ENCODE measurements around the gene TMEM272.

TMEM272 gene

DNA sequence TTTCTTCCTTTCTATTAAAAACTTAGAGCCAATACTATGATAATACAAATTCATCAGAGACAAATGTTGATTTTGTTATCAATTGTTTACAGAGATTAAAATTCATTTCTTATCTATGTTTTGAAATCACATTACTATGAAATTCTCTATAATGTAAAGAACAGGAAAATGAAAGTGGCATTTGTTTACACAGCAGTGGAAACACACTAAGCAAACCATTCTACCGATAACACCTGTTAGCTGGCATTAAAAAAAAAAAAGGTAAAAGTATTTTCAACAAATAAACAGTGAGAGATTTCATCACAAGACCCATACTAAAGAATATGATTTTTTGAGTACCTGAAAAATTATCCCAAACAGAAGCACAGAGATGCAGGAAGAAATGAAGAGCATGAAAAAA, 12.0 kb upstream of the TMEM272 start:
- Histone ChIP-seq H3K36me3 (ENCODE audit: control insufficient read depth in 4 of 4, insufficient read depth in 4 of 4, low read length in 3 of 4) (no peaks in the 10 kb centered on the region), H3K27me3 (replicated peaks in 2 of 5; ENCODE audit: control insufficient read depth in 4 of 5, insufficient read depth in 5 of 5, low read length in 4 of 5) (no peaks in the 10 kb centered on the region), H3K4me3 (ENCODE audit: control insufficient read depth in 1 of 7, extremely low read depth in 1 of 7, insufficient read depth in 4 of 7, low read depth in 2 of 7, low read length in 6 of 7) (no peak overlapping the region), H3K4me1 (ENCODE audit: control extremely low read depth in 1 of 4, control insufficient read depth in 4 of 4, insufficient read depth in 4 of 4, low read length in 3 of 4) (peaks cover 0 to 9% (median 0%) of the 10 kb centered on the region in 4 experiments), H3K9me3 (ENCODE audit: control extremely low read depth in 1 of 5, control insufficient read depth in 4 of 5, insufficient read depth in 2 of 5, low read depth in 1 of 5, low read length in 4 of 5) (no peaks in the 10 kb centered on the region), H3K27ac (ENCODE audit: insufficient read depth in 1 of 2, low read depth in 1 of 2, low read length in 2 of 2, poor library complexity in 1 of 2, severe bottlenecking in 2 of 2) (no peak overlapping the region)
- WGBS (ENCODE audit: insufficient coverage) = no CpG with 5 or more reads among the region's 1 CpG
- ChIA-PET CTCF (no interaction called here), POLR2A (no interaction called here)
- no peak for DNase-seq

DNA sequence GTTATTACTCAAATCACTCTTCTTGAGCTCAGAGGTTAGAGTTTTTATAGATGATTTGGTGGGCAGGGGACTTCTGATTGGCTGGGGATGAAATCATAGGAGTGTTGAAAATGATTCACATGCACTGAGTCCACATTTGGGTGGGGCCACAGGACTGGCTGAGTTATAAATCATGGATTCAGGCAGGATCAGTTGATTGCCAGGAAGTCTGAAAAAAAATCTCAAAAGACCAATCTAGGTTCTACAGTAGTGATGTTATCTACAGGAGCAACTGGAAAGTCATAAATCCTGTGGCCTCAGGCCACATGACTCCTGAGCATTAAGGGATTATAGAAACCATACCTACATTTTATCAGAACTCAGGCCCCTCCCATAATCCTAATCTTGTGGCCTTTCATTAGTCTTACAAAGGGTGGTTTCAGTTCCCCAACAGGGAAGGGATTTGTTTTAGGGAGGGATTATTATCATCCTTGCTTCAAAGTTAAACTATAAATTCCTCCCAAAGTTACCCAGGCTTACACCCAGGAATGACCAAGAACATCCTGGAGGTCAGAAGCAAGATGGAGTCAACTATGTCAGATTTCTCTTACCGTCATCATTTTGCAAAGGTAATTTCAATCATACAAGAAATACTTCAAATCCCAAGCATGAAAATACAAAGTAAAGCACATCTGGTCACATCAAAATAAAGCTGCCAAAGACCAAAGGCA, 11.2 kb upstream of the TMEM272 start:
- H3K27ac ChIP-seq (ENCODE audit: insufficient read depth in 1 of 2, low read depth in 1 of 2, low read length in 2 of 2, poor library complexity in 1 of 2, severe bottlenecking in 2 of 2) = no peak overlapping the region
- H3K36me3 ChIP-seq (ENCODE audit: control insufficient read depth in 4 of 4, insufficient read depth in 4 of 4, low read length in 3 of 4) = no peaks in the 10 kb centered on the region
- no peaks in the 10 kb centered on the region for H3K9me3 ChIP-seq (ENCODE audit: control extremely low read depth in 1 of 5, control insufficient read depth in 4 of 5, insufficient read depth in 2 of 5, low read depth in 1 of 5, low read length in 4 of 5)
- DNase-seq = no peak
- H3K27me3 ChIP-seq (replicated peaks in 2 of 5; ENCODE audit: control insufficient read depth in 4 of 5, insufficient read depth in 5 of 5, low read length in 4 of 5) = no peaks in the 10 kb centered on the region
- POLR2A ChIA-PET = no interaction called here
- peaks cover 0 to 9% (median 0%) of the 10 kb centered on the region in 4 experiments for H3K4me1 ChIP-seq (ENCODE audit: control extremely low read depth in 1 of 4, control insufficient read depth in 4 of 4, insufficient read depth in 4 of 4, low read length in 3 of 4)
- CTCF ChIA-PET = interaction anchor here (1.4 kb wide), 1 partner anchor 10 kb away, joined by 3 read pairs; no protein-coding TSS in a partner anchor
- no peak overlapping the region for H3K4me3 ChIP-seq (ENCODE audit: control insufficient read depth in 1 of 7, extremely low read depth in 1 of 7, insufficient read depth in 4 of 7, low read depth in 2 of 7, low read length in 6 of 7)
- 83% methylated on average over 1 of the region's 1 CpG for WGBS (ENCODE audit: insufficient coverage)

- Histone ChIP-seq H3K36me3 (ENCODE audit: control insufficient read depth in 4 of 4, insufficient read depth in 4 of 4, low read length in 3 of 4) (no peaks in the 10 kb centered on the region), H3K27ac (ENCODE audit: insufficient read depth in 1 of 2, low read depth in 1 of 2, low read length in 2 of 2, poor library complexity in 1 of 2, severe bottlenecking in 2 of 2) (no peak overlapping the region), H3K27me3 (replicated peaks in 2 of 5; ENCODE audit: control insufficient read depth in 4 of 5, insufficient read depth in 5 of 5, low read length in 4 of 5) (no peaks in the 10 kb centered on the region), H3K4me1 (ENCODE audit: control extremely low read depth in 1 of 4, control insufficient read depth in 4 of 4, insufficient read depth in 4 of 4, low read length in 3 of 4) (peaks cover 0 to 7% (median 5%) of the 10 kb centered on the region in 4 experiments), H3K9me3 (ENCODE audit: control extremely low read depth in 1 of 5, control insufficient read depth in 4 of 5, insufficient read depth in 2 of 5, low read depth in 1 of 5, low read length in 4 of 5) (no peaks in the 10 kb centered on the region), H3K4me3 (ENCODE audit: control insufficient read depth in 1 of 7, extremely low read depth in 1 of 7, insufficient read depth in 4 of 7, low read depth in 2 of 7, low read length in 6 of 7) (no peak overlapping the region)
- CTCF ChIA-PET = interaction anchor here (0.6 to 6.0 kb wide), 11 partner anchors 12 to 415 kb away, joined by 3 to 44 read pairs (median 3); partner anchors contain the start of gene CCDC70
- WGBS (ENCODE audit: insufficient coverage) = 65% methylated on average over 20 of the region's 21 CpGs
- DNase-seq = peak in 2 of 3 donors; percentile 48 to 50
- POLR2A ChIA-PET = no interaction called here
Measured at GRCh38 chr13:51849145-51850101, 4.4 kb upstream of the TMEM272 start.

DNA sequence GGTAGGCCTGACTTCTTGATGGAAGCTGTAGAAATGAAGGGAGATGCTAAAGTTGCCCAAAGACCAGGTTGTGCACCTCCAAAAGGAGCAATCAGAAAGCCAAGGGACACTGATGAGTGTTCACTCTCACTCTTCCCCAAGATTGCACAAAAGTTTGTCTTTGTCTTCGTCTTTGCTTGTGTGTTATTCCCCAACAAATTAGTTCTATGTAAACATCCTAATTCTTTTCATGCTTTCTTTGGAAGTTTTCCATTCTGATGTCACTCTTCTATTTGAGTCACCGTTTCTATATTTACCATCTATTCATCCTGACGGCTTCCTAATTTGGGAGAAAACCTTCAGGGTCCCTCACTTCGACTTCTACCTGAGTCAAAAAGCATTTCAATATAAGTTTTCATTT, 3.7 kb upstream of the TMEM272 start:
- no peak overlapping the region for H3K27ac ChIP-seq (ENCODE audit: insufficient read depth in 1 of 2, low read depth in 1 of 2, low read length in 2 of 2, poor library complexity in 1 of 2, severe bottlenecking in 2 of 2)
- CTCF ChIA-PET = interaction anchor here (0.6 to 6.0 kb wide), 9 partner anchors 11 to 47 kb away, joined by 3 to 44 read pairs (median 4); partner anchors contain the start of gene CCDC70
- H3K4me1 ChIP-seq (ENCODE audit: control extremely low read depth in 1 of 4, control insufficient read depth in 4 of 4, insufficient read depth in 4 of 4, low read length in 3 of 4) = peaks cover 0 to 7% (median 5%) of the 10 kb centered on the region in 4 experiments
- POLR2A ChIA-PET = no interaction called here
- WGBS (ENCODE audit: insufficient coverage) = 98% methylated on average over 4 of the region's 4 CpGs
- H3K27me3 ChIP-seq (replicated peaks in 2 of 5; ENCODE audit: control insufficient read depth in 4 of 5, insufficient read depth in 5 of 5, low read length in 4 of 5) = no peaks in the 10 kb centered on the region
- DNase-seq = no peak
- no peaks in the 10 kb centered on the region for H3K36me3 ChIP-seq (ENCODE audit: control insufficient read depth in 4 of 4, insufficient read depth in 4 of 4, low read length in 3 of 4)
- no peaks in the 10 kb centered on the region for H3K9me3 ChIP-seq (ENCODE audit: control extremely low read depth in 1 of 5, control insufficient read depth in 4 of 5, insufficient read depth in 2 of 5, low read depth in 1 of 5, low read length in 4 of 5)
- H3K4me3 ChIP-seq (ENCODE audit: control insufficient read depth in 1 of 7, extremely low read depth in 1 of 7, insufficient read depth in 4 of 7, low read depth in 2 of 7, low read length in 6 of 7) = no peak overlapping the region

DNA sequence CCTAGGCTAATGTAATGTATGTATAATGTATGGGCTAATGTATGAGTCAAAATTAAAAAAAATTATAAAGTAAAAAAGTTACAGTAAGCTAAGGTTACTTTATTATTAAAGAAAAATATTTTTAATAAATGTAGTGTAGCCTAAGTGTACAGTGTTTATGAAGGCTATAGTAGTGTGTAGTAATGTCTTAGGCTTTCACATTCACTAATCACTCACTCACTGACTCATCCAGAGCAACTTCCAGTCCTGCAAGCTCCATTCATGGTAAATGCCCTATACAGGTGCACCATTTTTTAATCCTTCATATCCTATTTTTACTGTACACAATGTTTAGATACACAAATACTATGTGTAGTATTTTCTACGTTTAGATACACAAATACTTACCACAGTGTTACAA, 1.8 kb upstream of the TMEM272 start:
- DNase-seq = no peak
- Histone ChIP-seq H3K27me3 (replicated peaks in 2 of 5; ENCODE audit: control insufficient read depth in 4 of 5, insufficient read depth in 5 of 5, low read length in 4 of 5) (no peaks in the 10 kb centered on the region), H3K4me3 (ENCODE audit: control insufficient read depth in 1 of 7, extremely low read depth in 1 of 7, insufficient read depth in 4 of 7, low read depth in 2 of 7, low read length in 6 of 7) (no peak overlapping the region), H3K9me3 (ENCODE audit: control extremely low read depth in 1 of 5, control insufficient read depth in 4 of 5, insufficient read depth in 2 of 5, low read depth in 1 of 5, low read length in 4 of 5) (no peaks in the 10 kb centered on the region), H3K36me3 (ENCODE audit: control insufficient read depth in 4 of 4, insufficient read depth in 4 of 4, low read length in 3 of 4) (no peaks in the 10 kb centered on the region), H3K4me1 (ENCODE audit: control extremely low read depth in 1 of 4, control insufficient read depth in 4 of 4, insufficient read depth in 4 of 4, low read length in 3 of 4) (peaks cover 0 to 7% (median 5%) of the 10 kb centered on the region in 4 experiments), H3K27ac (ENCODE audit: insufficient read depth in 1 of 2, low read depth in 1 of 2, low read length in 2 of 2, poor library complexity in 1 of 2, severe bottlenecking in 2 of 2) (no peak overlapping the region)
- POLR2A ChIA-PET = no interaction called here
- no CpG with 5 or more reads among the region's 1 CpG for WGBS (ENCODE audit: insufficient coverage)
- CTCF ChIA-PET = interaction anchor here (1.0 to 6.0 kb wide), 6 partner anchors 9 to 49 kb away, joined by 3 to 44 read pairs (median 4); partner anchors contain the start of gene CCDC70

DNA sequence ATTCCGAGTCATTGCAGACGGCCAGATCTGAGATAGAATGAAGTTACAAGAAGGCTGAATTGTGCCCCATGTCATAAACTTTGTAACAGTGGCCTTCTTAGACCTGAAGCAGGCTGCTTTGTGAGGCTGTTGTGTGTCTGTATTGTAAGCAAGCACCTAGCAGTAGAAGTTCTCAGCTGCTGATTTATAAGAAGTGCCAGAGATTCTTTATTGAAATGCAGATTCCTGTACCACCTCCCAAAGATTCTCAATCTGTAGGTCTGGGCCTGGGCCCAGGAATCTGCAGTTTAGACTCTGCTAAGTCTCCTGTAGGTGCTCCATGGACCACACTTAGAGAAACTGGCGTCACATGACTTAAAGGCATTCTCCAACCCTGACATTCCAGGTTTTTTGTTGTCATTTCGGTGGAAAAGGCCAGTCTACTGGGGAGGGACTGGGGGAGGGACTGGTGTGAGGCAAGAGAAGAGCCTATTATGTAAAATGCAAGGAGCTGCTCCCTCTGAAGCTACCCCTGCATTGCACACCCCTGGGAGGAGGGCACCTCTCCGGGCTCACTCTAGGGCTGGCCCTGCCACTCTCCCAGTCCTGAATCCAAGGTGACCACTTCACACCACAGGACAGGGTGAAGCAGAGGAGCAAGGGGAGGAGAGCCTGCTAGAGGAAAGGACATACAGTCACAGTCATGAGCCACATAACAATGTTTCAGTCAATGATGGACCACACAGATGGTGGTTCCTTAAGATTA, 769 bp upstream of the TMEM272 start:
- H3K27ac ChIP-seq (ENCODE audit: insufficient read depth in 1 of 2, low read depth in 1 of 2, low read length in 2 of 2, poor library complexity in 1 of 2, severe bottlenecking in 2 of 2) = no peak overlapping the region
- DNase-seq = no peak
- 81% methylated on average over 4 of the region's 5 CpGs for WGBS (ENCODE audit: insufficient coverage)
- peaks cover 0 to 11% (median 5%) of the 10 kb centered on the region in 4 experiments for H3K4me1 ChIP-seq (ENCODE audit: control extremely low read depth in 1 of 4, control insufficient read depth in 4 of 4, insufficient read depth in 4 of 4, low read length in 3 of 4)
- no peaks in the 10 kb centered on the region for H3K27me3 ChIP-seq (replicated peaks in 2 of 5; ENCODE audit: control insufficient read depth in 4 of 5, insufficient read depth in 5 of 5, low read length in 4 of 5)
- H3K4me3 ChIP-seq (ENCODE audit: control insufficient read depth in 1 of 7, extremely low read depth in 1 of 7, insufficient read depth in 4 of 7, low read depth in 2 of 7, low read length in 6 of 7) = peak overlapping the region in 2 of 7 experiments; percentile 72 to 73
- ChIA-PET POLR2A (no interaction called here), CTCF (interaction anchor here (1.1 to 5.2 kb wide), 8 partner anchors 8 to 50 kb away, joined by 3 to 24 read pairs (median 6); partner anchors contain the start of gene CCDC70)
- H3K36me3 ChIP-seq (ENCODE audit: control insufficient read depth in 4 of 4, insufficient read depth in 4 of 4, low read length in 3 of 4) = no peaks in the 10 kb centered on the region
- no peaks in the 10 kb centered on the region for H3K9me3 ChIP-seq (ENCODE audit: control extremely low read depth in 1 of 5, control insufficient read depth in 4 of 5, insufficient read depth in 2 of 5, low read depth in 1 of 5, low read length in 4 of 5)

All from common myeloid progenitor, CD34-positive (primary cell).